ENCODE measurements around the gene PPP1R13L.
"Not testable (repeated sequence)": the region's sequence is repeated elsewhere in the genome, so short reads cannot be mapped to it uniquely, and the experiment has no call there.

PPP1R13L gene

GRCh38 chr19:45420356-45420755, 15.5 kb upstream of the PPP1R13L start:
- no peak for DNase-seq (ENCODE audit: low read depth)
- TF ChIP-seq CTCF (IDR thresholded peaks at IDR 0.05; ENCODE audit: insufficient read depth, low read depth, low read length, missing control alignments) = no peak
- no peak overlapping the region for H3K4me3 ChIP-seq (ENCODE audit: low read depth, low read length)

GRCh38 chr19:45419895-45420294, 15.0 kb upstream of the PPP1R13L start:
- no peak overlapping the region for H3K4me3 ChIP-seq (ENCODE audit: low read depth, low read length)
- no peak for DNase-seq (ENCODE audit: low read depth)
- TF ChIP-seq CTCF (IDR thresholded peaks at IDR 0.05; ENCODE audit: insufficient read depth, low read depth, low read length, missing control alignments) = no peak

GRCh38 chr19:45419396-45419795, 14.5 kb upstream of the PPP1R13L start:
- no peak for TF ChIP-seq CTCF (IDR thresholded peaks at IDR 0.05; ENCODE audit: insufficient read depth, low read depth, low read length, missing control alignments)
- DNase-seq (ENCODE audit: low read depth) = peak; percentile 86
- H3K4me3 ChIP-seq (ENCODE audit: low read depth, low read length) = peak overlapping the region; percentile 4; the same call in 1 of the 2 replicates

- no peak for DNase-seq (ENCODE audit: low read depth)
- H3K4me3 ChIP-seq (ENCODE audit: low read depth, low read length) = no peak overlapping the region
- no peak for TF ChIP-seq CTCF (IDR thresholded peaks at IDR 0.05; ENCODE audit: insufficient read depth, low read depth, low read length, missing control alignments)
These were observed 13.9 kb upstream of the PPP1R13L start for GRCh38 chr19:45418802-45419201.

GRCh38 chr19:45417151-45417550, 12.3 kb upstream of the PPP1R13L start:
- no peak for TF ChIP-seq CTCF (IDR thresholded peaks at IDR 0.05; ENCODE audit: insufficient read depth, low read depth, low read length, missing control alignments)
- no peak for DNase-seq (ENCODE audit: low read depth)
- no peak overlapping the region for H3K4me3 ChIP-seq (ENCODE audit: low read depth, low read length)

- no peak for DNase-seq (ENCODE audit: low read depth)
- TF ChIP-seq CTCF (IDR thresholded peaks at IDR 0.05; ENCODE audit: insufficient read depth, low read depth, low read length, missing control alignments) = no peak
These were observed 9.6 kb upstream of the PPP1R13L start for GRCh38 chr19:45414468-45414867.

GRCh38 chr19:45413497-45413896, 8.6 kb upstream of the PPP1R13L start:
- H3K4me3 ChIP-seq (ENCODE audit: low read depth, low read length) = no peak overlapping the region
- DNase-seq (ENCODE audit: low read depth) = no peak
- TF ChIP-seq CTCF (IDR thresholded peaks at IDR 0.05; ENCODE audit: insufficient read depth, low read depth, low read length, missing control alignments) = no peak

More at GRCh38 chr19:45414468-45414867, 9.6 kb upstream of the PPP1R13L start:
- H3K4me3 ChIP-seq (ENCODE audit: low read depth, low read length) = no peak overlapping the region

- H3K4me3 ChIP-seq (ENCODE audit: low read depth, low read length); DNase-seq (ENCODE audit: low read depth): not testable (repeated sequence)
These were observed 5.5 kb upstream of the PPP1R13L start for GRCh38 chr19:45410330-45410729.

Data from GM12865 (cell line).